HepG2 (cell line): ENCODE results near the gene SESN1. TPM values are rescaled to one million over a fixed set of nuclear protein-coding genes. Genes with fewer than 3 reads are reported as not detected.
"Not testable (repeated sequence)": the region's sequence is repeated elsewhere in the genome, so short reads cannot be mapped to it uniquely, and the experiment has no call there.

Experiments
- ATAC-seq: fragments of 200-7000 bp; cut with Tn5 transposase; 3 replicates; pipeline ENCODE4 v1.9.1; 2020; ENCODE audit warnings: mild to moderate bottlenecking, moderate library complexity
- BruUV-seq: library from RNA; stranded (reverse); fragments of 400-500 nt; replicated peaks from 2 replicates; lab custom pipeline; 2021; lab: Mats Ljungman, UMichigan
- CTCF ChIA-PET: fragments of 300-600 bp; formaldehyde crosslinking; extraction: SDS; loops from one replicate; lab custom pipeline; 2021; ENCODE audit warnings: low total read pairs, inconsistent platforms, low intra/inter-chr PET ratio; lab: Yijun Ruan, JAX
- POLR2A ChIA-PET: fragments of 350-600 bp; sonication (Branson Sonifier 250); formaldehyde crosslinking; loops from one replicate; lab custom pipeline; 2020; ENCODE audit warnings: antibody characterized with exemption, inconsistent platforms; lab: Yijun Ruan, JAX
- DNase-seq: peaks from one replicate; pipeline ENCODE4 v3.0.0-alpha.2; 2015; ENCODE audit warnings: low spot score
- FAIRE-seq: peaks from 3 replicates; lab custom pipeline; 2011; peaks lifted over from hg19 to GRCh38; lab: Jason Lieb, UNC
- H2AFZ ChIP-seq: one replicate; pipeline ENCODE4 v1.6.1; 2011; ENCODE audit warnings: low read length, inconsistent platforms
- H3K27ac ChIP-seq: fragments of 300-600 bp; 3 replicates; pipeline ENCODE4 v1.8.0; 2011; ENCODE audit warnings: mixed run types, mild to moderate bottlenecking, mixed read lengths, low read length, inconsistent platforms; ENCODE audit not compliant: insufficient read depth; ENCODE audit errors: extremely low read length
- H3K27me3 ChIP-seq, 2 experiments: fragments of 200-600 bp in 1 of 2; 2 replicates in 1 of 2; 3 replicates in 1 of 2; pipeline versions ENCODE4 v1.6.0 to v1.8.0; 2011; ENCODE audit warnings: low read length in 2 of 2, mild to moderate bottlenecking in 2 of 2, moderate library complexity in 2 of 2, inconsistent platforms in 1 of 2; ENCODE audit not compliant: insufficient read depth in 2 of 2, control insufficient read depth in 1 of 2
- H3K36me3 ChIP-seq, 2 experiments: fragments of 200-600 bp in 1 of 2; replicated peaks in 1 of 2; 2 replicates in 1 of 2; 3 replicates in 1 of 2; pipeline versions ENCODE4 v1.5.1 to v1.8.0; 2011; ENCODE audit warnings: low read length in 2 of 2, inconsistent platforms in 1 of 2; ENCODE audit not compliant: insufficient read depth in 2 of 2, control insufficient read depth in 1 of 2
- H3K4me1 ChIP-seq: 2 replicates; pipeline ENCODE4 v1.5.1; 2012; ENCODE audit warnings: low read length, inconsistent platforms; ENCODE audit not compliant: insufficient read depth
- H3K4me2 ChIP-seq: 2 replicates; pipeline ENCODE4 v1.6.0; 2011; ENCODE audit warnings: low read depth, low read length, inconsistent platforms
- H3K4me3 ChIP-seq, 3 experiments: fragments of 200-600 bp in 1 of 3; sonication (generic), shearing (Covaris generic) in 1 of 3; replicated peaks in 1 of 3; 2 replicates each; pipeline ENCODE4 v1.5.1; 2011 to 2016; ENCODE audit warnings: low read length in 3 of 3, inconsistent platforms in 2 of 3, low read depth in 2 of 3, mild to moderate bottlenecking in 2 of 3, control low read depth in 1 of 3, mixed read lengths in 1 of 3; ENCODE audit not compliant: insufficient read depth in 1 of 3
- H3K79me2 ChIP-seq: one replicate; pipeline ENCODE4 v1.6.1; 2011; ENCODE audit warnings: low read length, inconsistent platforms; ENCODE audit not compliant: insufficient read depth
- H3K9ac ChIP-seq: 2 replicates; pipeline ENCODE4 v1.6.0; 2011; ENCODE audit warnings: mild to moderate bottlenecking, low read depth, low read length, inconsistent platforms; ENCODE audit not compliant: insufficient read depth
- H3K9me3 ChIP-seq: 2 replicates; pipeline ENCODE4 v1.5.1; 2012; ENCODE audit warnings: mild to moderate bottlenecking, low read length
- H4K20me1 ChIP-seq: 2 replicates; pipeline ENCODE4 v1.6.0; 2011; ENCODE audit warnings: inconsistent platforms, mild to moderate bottlenecking, low read length, moderate library complexity; ENCODE audit not compliant: insufficient read depth
- NBN ChIP-seq: fragments of 450-650 bp; conservative IDR thresholded peaks from 2 replicates; pipeline ENCODE4 v1.6.1; 2017
- PBX2 ChIP-seq: IDR thresholded peaks from 2 replicates; pipeline ENCODE4 v1.6.1; 2016; ENCODE audit warnings: control low read depth
- RORA ChIP-seq: sonication (generic); formaldehyde crosslinking; IDR thresholded peaks from 2 replicates; pipeline ENCODE4 v1.5.0; 2020; ENCODE audit warnings: mild to moderate bottlenecking, missing genetic modification reagents, moderate library complexity
- SYNCRIP ChIP-seq: fragments of 200-400 bp; formaldehyde crosslinking; IDR thresholded peaks from 2 replicates; pipeline ENCODE4 v1.6.1; 2018; ENCODE audit warnings: mild to moderate bottlenecking, low read depth, low read length; ENCODE audit not compliant: insufficient read depth
- TFDP1 ChIP-seq: IDR thresholded peaks from 2 replicates; pipeline ENCODE4 v1.6.1; 2016; ENCODE audit warnings: missing compliant biosample characterization, missing genetic modification reagents, borderline replicate concordance
- THAP8 ChIP-seq: sonication (generic); formaldehyde crosslinking; IDR thresholded peaks from 2 replicates; pipeline ENCODE4 v1.5.1; 2020; ENCODE audit warnings: missing genetic modification reagents, mild to moderate bottlenecking, borderline replicate concordance
- XRCC5 ChIP-seq: fragments of 200-400 bp; formaldehyde crosslinking; optimal IDR thresholded peaks from 2 replicates; pipeline ENCODE3; 2017; ENCODE audit warnings: mild to moderate bottlenecking, low read length
- ZFP82 ChIP-seq: sonication (generic); formaldehyde crosslinking; IDR thresholded peaks from 2 replicates; pipeline ENCODE4 v1.5.1; 2020; ENCODE audit warnings: mild to moderate bottlenecking, missing genetic modification reagents, borderline replicate concordance
- ZNF3 ChIP-seq: IDR thresholded peaks from 2 replicates; pipeline ENCODE4 v1.7.0; 2017; ENCODE audit warnings: inconsistent platforms
- ZNF329 ChIP-seq: sonication (generic); formaldehyde crosslinking; IDR thresholded peaks from 2 replicates; pipeline ENCODE4 v1.9.0; 2021; ENCODE audit warnings: low read depth, mild to moderate bottlenecking, missing genetic modification reagents
- ZNF75D ChIP-seq: sonication (generic); formaldehyde crosslinking; IDR thresholded peaks from 2 replicates; pipeline ENCODE4 v1.8.1; 2023; ENCODE audit warnings: missing genetic modification reagents, mild to moderate bottlenecking, borderline replicate concordance
- ZNF773 ChIP-seq: sonication (generic); formaldehyde crosslinking; IDR thresholded peaks from 2 replicates; pipeline ENCODE4 v1.4.0; 2020; ENCODE audit warnings: missing genetic modification reagents, borderline replicate concordance
- ZNF781 ChIP-seq: sonication (generic); formaldehyde crosslinking; IDR thresholded peaks from 2 replicates; pipeline ENCODE4 v1.5.1; 2020; ENCODE audit warnings: borderline replicate concordance, mild to moderate bottlenecking, missing genetic modification reagents; ENCODE audit errors: not compliant biosample characterization
- in situ Hi-C: cut with HindIII; loops from 2 replicates; pipeline ENCODE4 v1.10.0; 2017; ENCODE audit warnings: low pct_unique_long_range_greater_than_20kb; ENCODE audit not compliant: extremely low pct_ligation_motif_present
- intact Hi-C: fragments of 100-400 bp; cut with micrococcal nuclease; formaldehyde crosslinking; loops from one replicate; pipeline ENCODE4 v1.10.0; 2022; ENCODE audit not compliant: unreplicated experiment
- polyA plus RNA-seq, 8 experiments: library from polyadenylated mRNA; depleted of rRNA in 3 of 8; stranded (reverse) in 7 of 8; unstranded in 1 of 8; fragments of >200 nt; fragmentation: Illumina TruSeq in 4 of 8; extraction: Trizol in 4 of 8; gene quantifications; 2 replicates each; pipeline versions ENCODE4 v1.2.1 to v1.2.3, GENCODE V29; 2011 to 2016; ENCODE audit warnings: low read depth in 4 of 8, missing spikeins in 1 of 8, mixed read lengths in 1 of 8; ENCODE audit not compliant: insufficient read depth in 1 of 8
- total RNA-seq, 5 experiments: library from RNA; depleted of rRNA; stranded (reverse); fragments of >200 nt; fragmentation: Illumina TruSeq; extraction: Trizol; gene quantifications; 2 replicates each; pipeline ENCODE4 v1.2.3, GENCODE V29; 2016; ENCODE audit warnings: low read depth in 1 of 5

The SESN1 gene
- total and polyA plus RNA-seq, 2 of the 13 experiments (the other 11 are each of a cell fraction or from before 2014, with no cell fraction given), result 24.9 to 44.7 TPM

GRCh38 chr6:109094416-109095035, at the start of gene SESN1 (continued):
- peak; percentile 26 for TF ChIP-seq XRCC5

GRCh38 chr6:109143191-109143590, 48.5 kb upstream of the SESN1 start:
- no peaks in the 10 kb centered on the region for H3K79me2 ChIP-seq
- ATAC-seq (no peak), DNase-seq (no peak), FAIRE-seq (no peak)
- POLR2A ChIA-PET, result no interaction called here
- BruUV-seq, result no TSS peak
- H3K36me3 ChIP-seq, result no peaks in the 10 kb centered on the region
- H3K4me2 ChIP-seq, result no peak overlapping the region
- H3K9me3 ChIP-seq, result no peaks in the 10 kb centered on the region
- no peak for TF ChIP-seq ZNF3 (CRISPR knock-in tag)
- TF ChIP-seq NBN, result no peak
- TF ChIP-seq ZFP82 (CRISPR knock-in tag), result no peak
- no peak for TF ChIP-seq ZNF75D (CRISPR knock-in tag)
- TF ChIP-seq ZNF329 (CRISPR knock-in tag), result no peak
- TF ChIP-seq THAP8 (CRISPR knock-in tag), result no peak
- no peak for TF ChIP-seq ZNF773
- TF ChIP-seq TFDP1 (CRISPR knock-in tag), result no peak
- no peak for TF ChIP-seq RORA (CRISPR knock-in tag)
- no peak for TF ChIP-seq PBX2 (CRISPR knock-in tag)
- no peak for TF ChIP-seq ZNF781
- no peak for TF ChIP-seq SYNCRIP
- H3K9ac ChIP-seq, result no peak overlapping the region
- intact Hi-C loops (no loop called here), in situ Hi-C loops (no loop called here)
- H3K27me3 ChIP-seq, result no peaks in the 10 kb centered on the region
- H2AFZ ChIP-seq, result no peak overlapping the region
- no peaks in the 10 kb centered on the region for H4K20me1 ChIP-seq
- H3K4me1 ChIP-seq, result peaks cover 10% of the 10 kb centered on the region
- H3K27ac ChIP-seq, result no peak overlapping the region
- CTCF ChIA-PET, result no interaction called here
- no peak overlapping the region for H3K4me3 ChIP-seq

GRCh38 chr6:109142067-109142466, 47.4 kb upstream of the SESN1 start:
- H3K27me3 ChIP-seq, H3K9ac ChIP-seq, H2AFZ ChIP-seq, in situ Hi-C loops, CTCF ChIA-PET, H3K27ac ChIP-seq, ATAC-seq, DNase-seq, H3K4me3 ChIP-seq, POLR2A ChIA-PET, intact Hi-C loops, H3K36me3 ChIP-seq, BruUV-seq, H4K20me1 ChIP-seq, H3K79me2 ChIP-seq, H3K9me3 ChIP-seq, FAIRE-seq, H3K4me2 ChIP-seq: not testable (repeated sequence)
- H3K4me1 ChIP-seq, result peaks cover 10% of the 10 kb centered on the region
